Colonic mucosa (tissue), 2 donors: ENCODE measurements around the gene UBASH3B. TPM values are rescaled to one million over a fixed set of nuclear protein-coding genes. Genes with fewer than 3 reads are reported as not detected.

Experiments used
- total RNA-seq, 2 donors: library from RNA; stranded (reverse); fragmentation: NEBNext Ultra II Directional in 1 of 2; extraction: Animal tissue kit (Norgen Biotek cat#: 25700) in 1 of 2; gene quantifications; one replicate each; pipeline ENCODE4 v1.2.1, GENCODE V29; 2021
- donor health status: DM: no; HTN: no; CAD: no.
- donor health status: DM: no; HTN: no; CAD: no.

UBASH3B gene
- total RNA-seq, 2 donors from 2014 or later: 3.7 to 5.8 TPM

Other genes starting within 250 kb of the UBASH3B start
- not detected for gene CRTAM, start 182.8 kb downstream of the UBASH3B start, total RNA-seq
- 1 to 10 TPM in 1 of 2 donors, under 1 TPM in 1; 0.84 to 1.9 TPM for gene JHY, start 227.0 kb downstream of the UBASH3B start, total RNA-seq